Bronchial epithelial cell (primary cell): ENCODE results near the gene SF1. TPM values are rescaled to one million over a fixed set of nuclear protein-coding genes. Genes with fewer than 3 reads are reported as not detected.
"Not testable (repeated sequence)": the region's sequence is repeated elsewhere in the genome, so short reads cannot be mapped to it uniquely, and the experiment has no call there.

Source experiments
- DNase-seq: peaks from one replicate; pipeline ENCODE4 v3.0.0-alpha.2; 2010; ENCODE audit warnings: low read depth
- FAIRE-seq: peaks from 2 replicates; lab custom pipeline; 2011; peaks lifted over from hg19 to GRCh38; lab: Jason Lieb, UNC
- H3K27me3 ChIP-seq: 2 replicates; pipeline ENCODE4 v1.5.1; 2011; ENCODE audit warnings: low read length; ENCODE audit not compliant: control insufficient read depth, insufficient read depth
- H3K36me3 ChIP-seq: 2 replicates; pipeline ENCODE4 v1.5.1; 2011; ENCODE audit warnings: low read length; ENCODE audit not compliant: control insufficient read depth, insufficient read depth
- H3K4me3 ChIP-seq: 2 replicates; pipeline ENCODE4 v1.5.1; 2011; ENCODE audit warnings: mild to moderate bottlenecking, low read depth, low read length, control low read depth
- total RNA-seq: library from RNA; depleted of rRNA; stranded (reverse); fragments of >200 nt; gene quantifications from 2 replicates; pipeline ENCODE4 v1.2.1, GENCODE V29; 2014
- TF ChIP-seq, protein P1 (sequence below): IDR thresholded peaks from 2 replicates; pipeline ENCODE4 v1.5.1; 2011; ENCODE audit warnings: mild to moderate bottlenecking, moderate library complexity, low read length, control low read depth, inconsistent platforms; ENCODE audit not compliant: insufficient read depth, severe bottlenecking

Gene SF1
- total RNA-seq, 1 donor from 2014 or later, result 44.5 TPM

DNA sequence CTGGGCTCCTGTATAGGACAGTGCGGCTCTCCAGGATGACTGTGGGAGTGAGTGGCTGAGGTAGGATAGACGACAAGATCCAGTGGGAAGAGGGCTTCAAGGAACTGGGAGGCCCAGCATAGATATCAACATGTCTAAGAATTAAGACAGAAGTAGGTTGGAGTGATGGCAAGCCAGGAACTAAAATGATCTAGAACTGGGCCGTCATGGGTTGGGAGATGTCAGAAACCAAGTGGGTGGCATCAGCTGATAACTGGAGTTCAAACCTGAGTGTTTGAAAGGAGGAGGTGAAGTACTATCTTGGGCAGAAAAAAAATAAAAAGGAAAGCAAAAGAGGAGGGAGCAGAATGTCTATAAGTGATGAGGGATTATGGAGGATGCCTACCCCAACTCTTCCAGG, 39.1 kb upstream of the SF1 start:
- DNase-seq (no peak), FAIRE-seq (no peak)
- Histone ChIP-seq H3K4me3 (no peak overlapping the region), H3K27me3 (no peaks in the 10 kb centered on the region), H3K36me3 (no peaks in the 10 kb centered on the region)
- TF ChIP-seq, protein P1, sequence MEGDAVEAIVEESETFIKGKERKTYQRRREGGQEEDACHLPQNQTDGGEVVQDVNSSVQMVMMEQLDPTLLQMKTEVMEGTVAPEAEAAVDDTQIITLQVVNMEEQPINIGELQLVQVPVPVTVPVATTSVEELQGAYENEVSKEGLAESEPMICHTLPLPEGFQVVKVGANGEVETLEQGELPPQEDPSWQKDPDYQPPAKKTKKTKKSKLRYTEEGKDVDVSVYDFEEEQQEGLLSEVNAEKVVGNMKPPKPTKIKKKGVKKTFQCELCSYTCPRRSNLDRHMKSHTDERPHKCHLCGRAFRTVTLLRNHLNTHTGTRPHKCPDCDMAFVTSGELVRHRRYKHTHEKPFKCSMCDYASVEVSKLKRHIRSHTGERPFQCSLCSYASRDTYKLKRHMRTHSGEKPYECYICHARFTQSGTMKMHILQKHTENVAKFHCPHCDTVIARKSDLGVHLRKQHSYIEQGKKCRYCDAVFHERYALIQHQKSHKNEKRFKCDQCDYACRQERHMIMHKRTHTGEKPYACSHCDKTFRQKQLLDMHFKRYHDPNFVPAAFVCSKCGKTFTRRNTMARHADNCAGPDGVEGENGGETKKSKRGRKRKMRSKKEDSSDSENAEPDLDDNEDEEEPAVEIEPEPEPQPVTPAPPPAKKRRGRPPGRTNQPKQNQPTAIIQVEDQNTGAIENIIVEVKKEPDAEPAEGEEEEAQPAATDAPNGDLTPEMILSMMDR, result no peak

DNA sequence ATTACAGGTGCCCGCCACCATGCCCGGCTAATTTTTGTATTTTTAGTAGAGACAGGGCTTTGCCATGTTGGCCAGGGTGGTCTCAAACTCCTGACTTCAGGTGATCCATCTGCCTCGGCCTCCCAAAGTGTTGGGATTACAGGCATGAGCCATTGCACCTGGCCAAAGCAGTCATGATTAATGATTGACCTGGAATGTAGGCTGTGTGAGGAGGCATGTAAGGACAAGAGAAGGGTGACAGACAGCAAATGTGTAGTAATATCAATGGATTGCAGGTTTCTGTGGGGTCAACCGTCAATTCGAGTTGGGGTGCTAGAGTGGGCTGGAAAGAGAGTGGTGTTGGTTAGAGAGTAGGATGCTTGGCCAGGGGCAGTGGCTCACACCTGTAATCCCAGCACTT, 37.1 kb upstream of the SF1 start:
- DNase-seq, result peak; percentile 78
- H3K36me3 ChIP-seq, FAIRE-seq, H3K27me3 ChIP-seq, H3K4me3 ChIP-seq: not testable (repeated sequence)

DNA sequence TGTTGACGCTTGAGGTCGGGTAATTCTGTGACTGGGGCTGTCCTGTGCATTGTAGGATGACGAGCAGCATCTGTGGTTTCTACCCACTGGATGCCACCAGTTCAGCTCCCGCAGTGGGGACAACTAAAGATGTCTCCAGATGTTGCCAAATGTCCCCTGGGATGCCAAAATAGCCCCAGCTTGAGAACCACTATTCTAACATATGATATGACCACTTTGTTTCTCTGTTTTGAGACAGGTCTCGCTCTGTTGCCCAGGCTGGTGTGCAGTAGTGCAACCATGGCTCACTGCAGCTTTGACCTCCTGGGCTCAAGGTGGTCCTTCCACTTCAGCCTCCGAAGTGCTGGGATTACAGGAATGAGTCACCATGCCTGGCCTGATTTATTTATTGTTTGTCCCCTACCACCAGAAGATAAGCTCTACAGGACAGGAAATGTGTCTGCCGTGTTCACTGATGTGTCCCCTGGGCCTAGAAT, 36.4 kb upstream of the SF1 start:
- no peaks in the 10 kb centered on the region for H3K36me3 ChIP-seq
- no peak overlapping the region for H3K4me3 ChIP-seq
- FAIRE-seq (no peak), DNase-seq (peak; percentile 5)
- H3K27me3 ChIP-seq, result no peaks in the 10 kb centered on the region
- TF ChIP-seq, protein P1, result no peak

DNA sequence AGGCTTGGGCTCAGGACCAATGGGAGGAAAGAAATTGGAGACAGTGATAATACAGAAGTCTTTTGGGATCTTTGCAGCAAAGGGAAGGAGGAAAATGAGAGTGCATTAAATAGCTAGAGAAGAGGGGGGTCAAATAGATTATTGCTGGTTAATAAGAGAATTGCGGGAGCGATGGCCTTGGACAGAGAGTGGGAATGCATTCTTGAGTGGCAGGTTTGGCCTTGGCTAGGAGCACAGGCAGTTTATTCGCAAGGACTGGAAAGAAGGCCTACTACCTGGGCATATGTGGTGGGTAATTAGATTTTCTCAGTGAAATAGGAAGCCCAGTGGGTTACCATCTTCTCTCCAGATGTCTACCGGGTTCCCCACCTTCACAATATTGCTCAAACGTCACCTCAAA, 35.5 kb upstream of the SF1 start:
- no peak overlapping the region for H3K4me3 ChIP-seq
- no peak for FAIRE-seq
- no peak for DNase-seq
- no peaks in the 10 kb centered on the region for H3K36me3 ChIP-seq
- no peaks in the 10 kb centered on the region for H3K27me3 ChIP-seq
- TF ChIP-seq, protein P1, result no peak

DNA sequence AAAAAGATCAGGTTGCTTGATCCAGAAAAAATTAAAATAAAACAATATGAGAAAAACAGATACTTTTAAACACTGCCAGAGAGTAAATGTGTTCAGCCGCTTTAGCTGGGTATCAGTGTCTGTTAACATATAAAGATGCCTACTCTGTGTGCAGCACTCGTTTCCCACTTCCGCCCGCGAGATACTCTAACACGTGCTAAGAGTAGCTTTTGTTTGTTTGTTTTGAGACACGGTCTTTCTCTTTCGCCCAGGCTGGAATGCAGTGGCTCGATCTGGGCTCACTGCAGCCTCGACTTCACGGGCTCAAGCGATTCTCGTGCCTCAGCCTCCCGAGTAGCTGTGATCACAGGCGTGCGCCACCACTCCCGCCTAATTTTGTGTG, 32.5 kb upstream of the SF1 start:
- FAIRE-seq, result no peak
- DNase-seq, result no peak
- peaks cover 5% of the 10 kb centered on the region for H3K36me3 ChIP-seq
- TF ChIP-seq, protein P1, result no peak
- H3K4me3 ChIP-seq, result peak overlapping the region; percentile 87
- H3K27me3 ChIP-seq, result no peaks in the 10 kb centered on the region

DNA sequence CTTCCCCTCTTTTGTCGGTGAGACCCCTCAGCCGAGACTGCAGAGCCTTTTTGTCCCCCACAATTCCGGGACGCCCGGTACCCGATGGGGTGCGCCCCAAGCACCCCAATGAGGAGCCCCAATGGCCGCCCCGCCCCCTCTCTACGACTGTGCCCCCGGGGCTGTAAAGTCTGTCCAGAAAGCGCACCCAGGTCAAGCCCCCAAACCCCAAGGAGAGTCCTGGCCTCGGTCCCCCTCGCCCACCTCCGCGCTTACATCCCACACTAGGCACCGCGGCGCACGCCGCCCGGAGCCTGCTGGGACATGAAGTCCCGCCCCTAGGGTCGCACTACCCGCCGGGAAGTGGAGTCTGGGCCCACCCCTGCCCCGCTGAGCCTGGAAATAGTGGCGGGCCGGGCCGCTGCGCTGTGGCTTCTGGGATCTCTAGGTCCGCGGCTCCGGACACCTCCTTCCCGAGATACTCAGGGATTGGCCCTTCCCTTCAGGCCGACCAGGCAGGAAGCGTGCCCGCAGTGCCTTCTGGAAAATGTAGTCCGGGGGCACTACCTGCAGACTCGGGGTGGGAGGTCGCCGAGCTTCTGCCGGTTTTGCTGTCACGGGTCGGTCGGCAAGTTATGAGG, 32.0 kb upstream of the SF1 start, which contains the start of gene MEN1:
MEN1 (minus strand) TSS at position 281 of the 620 bp plus-strand sequence. CDS start 442 bp downstream, outside the sequence.
- TF ChIP-seq, protein P1, result no peak
- H3K36me3 ChIP-seq, result peaks cover 6% of the 10 kb centered on the region
- peak; percentile 91 for DNase-seq
- FAIRE-seq, result no peak
- peak within 1 kb of the TSS; percentile 87 for H3K4me3 ChIP-seq
- no peaks in the 10 kb centered on the region for H3K27me3 ChIP-seq
